NCI-H748 (cell line): ENCODE measurements around the gene PNPO.
A peak's percentile ranks its signal among the peaks of the same experiment; 100 is the strongest.

ENCODE experiments used
- DNase-seq: peaks from one replicate; lab custom pipeline; 2025; ENCODE audit not compliant: unreplicated experiment; lab: John Stamatoyannopoulos, UW

Gene PNPO

GRCh38 chr17:47949197-47949759, 7.9 kb downstream of the PNPO start:
- peak; percentile 86 for DNase-seq

GRCh38 chr17:47949946-47950345, 8.6 kb downstream of the PNPO start:
- no peak for DNase-seq

GRCh38 chr17:47950448-47950847, 9.1 kb downstream of the PNPO start:
- DNase-seq = no peak

GRCh38 chr17:47952171-47953021, 11.0 kb downstream of the PNPO start:
- DNase-seq = no peak

GRCh38 chr17:47953909-47954308, 12.5 kb downstream of the PNPO start:
- DNase-seq = no peak

GRCh38 chr17:47955497-47956461, 14.4 kb downstream of the PNPO start:
- no peak for DNase-seq

- DNase-seq = peak; percentile 73
Observed at GRCh38 chr17:47956791-47957590, 15.6 kb downstream of the PNPO start.

GRCh38 chr17:47957591-47958490, 16.5 kb downstream of the PNPO start, which contains the start of gene PRR15L:
TSS of gene PRR15L (minus strand) at chr17:47957883. CDS start at chr17:47953234, 4,649 bp downstream.
- peak; percentile 99 for DNase-seq

GRCh38 chr17:47959825-47960655, 18.7 kb downstream of the PNPO start:
- DNase-seq = peak; percentile 91

GRCh38 chr17:47961406-47961805, 20.0 kb downstream of the PNPO start:
- no peak for DNase-seq

- no peak for DNase-seq
Observed at GRCh38 chr17:47962901-47963300, 21.5 kb downstream of the PNPO start.

- no peak for DNase-seq
Observed at GRCh38 chr17:47964856-47965255, 23.5 kb downstream of the PNPO start.

GRCh38 chr17:47966079-47966519, 24.7 kb downstream of the PNPO start:
- DNase-seq = no peak

- no peak for DNase-seq
Observed at GRCh38 chr17:47967607-47968252, 26.4 kb downstream of the PNPO start.

GRCh38 chr17:47968836-47969235, 27.5 kb downstream of the PNPO start:
- no peak for DNase-seq

GRCh38 chr17:47969930-47970724, 28.8 kb downstream of the PNPO start:
- DNase-seq = no peak
